GM12872 (cell line): ENCODE results near the gene TAF1A.

Experiments
- CTCF ChIP-seq: IDR thresholded peaks from 3 replicates; pipeline ENCODE4 v1.5.1; 2011; ENCODE audit warnings: low read depth, mild to moderate bottlenecking, low read length, moderate library complexity; ENCODE audit not compliant: insufficient read depth

TAF1A gene

GRCh38 chr1:222623458-222623857 lies 33.7 kb upstream of the TAF1A start:
- no peak for TF ChIP-seq CTCF

GRCh38 chr1:222622765-222623164 lies 33.0 kb upstream of the TAF1A start:
- TF ChIP-seq CTCF = no peak

- TF ChIP-seq CTCF = no peak
Measured at GRCh38 chr1:222620566-222620965, 30.8 kb upstream of the TAF1A start.

GRCh38 chr1:222618880-222619596 lies 29.3 kb upstream of the TAF1A start:
- no peak for TF ChIP-seq CTCF

- no peak for TF ChIP-seq CTCF
Measured at GRCh38 chr1:222618001-222618879, 28.5 kb upstream of the TAF1A start, which contains the start of gene MIA3. Gene MIA3 (plus strand): TSS chr1:222618097. CDS start chr1:222618111, 14 bp downstream.

- TF ChIP-seq CTCF = no peak
Measured at GRCh38 chr1:222617367-222617951, 27.7 kb upstream of the TAF1A start.

GRCh38 chr1:222616525-222616924 lies 26.8 kb upstream of the TAF1A start:
- no peak for TF ChIP-seq CTCF
